CD4-positive, alpha-beta T cell (primary cell): Measurements from ENCODE around the gene RBP7. TPM values are rescaled to one million over a fixed set of nuclear protein-coding genes. Genes with fewer than 3 reads are reported as not detected.
"Not testable (repeated sequence)": the region's sequence is repeated elsewhere in the genome, so short reads cannot be mapped to it uniquely, and the experiment has no call there.

Experiments used
- ATAC-seq: fragments of 200-7000 bp; cut with Tn5 transposase; one replicate; pipeline ENCODE4 v1.10.0; 2022; ENCODE audit warnings: mild to moderate bottlenecking; ENCODE audit not compliant: poor library complexity
- CTCF ChIA-PET: fragments of 350-600 bp; sonication (Branson Sonifier 250); formaldehyde crosslinking; loops from one replicate; lab custom pipeline; 2021; ENCODE audit warnings: antibody characterized with exemption, inconsistent platforms; lab: Charles Lee
- POLR2A ChIA-PET: fragments of 350-600 bp; sonication (Branson Sonifier 250); formaldehyde crosslinking; loops from one replicate; lab custom pipeline; 2021; ENCODE audit warnings: antibody characterized with exemption, inconsistent platforms; lab: Charles Lee
- DNase-seq, 14 experiments: peaks; one replicate each; pipeline ENCODE4 v3.0.0-alpha.2; 2013 to 2020; ENCODE audit warnings: mixed read lengths in 2 of 14
- H3K27ac ChIP-seq, 2 donors: one replicate each; pipeline versions ENCODE4 v1.5.1 to v1.7.0; 2013; ENCODE audit warnings: low read length in 2 of 2, low read depth in 1 of 2, mild to moderate bottlenecking in 1 of 2
- H3K27me3 ChIP-seq, 2 experiments: 1 replicate in 1 of 2; 2 replicates in 1 of 2; pipeline versions ENCODE4 v1.6.1 to v1.7.0; 2013; ENCODE audit warnings: low read length in 2 of 2, control low read depth in 1 of 2, mild to moderate bottlenecking in 1 of 2, moderate library complexity in 1 of 2; ENCODE audit not compliant: insufficient read depth in 2 of 2, control insufficient read depth in 1 of 2
- H3K36me3 ChIP-seq: one replicate; pipeline ENCODE4 v1.6.1; 2013; ENCODE audit warnings: low read length, control low read depth; ENCODE audit not compliant: insufficient read depth
- H3K4me1 ChIP-seq: one replicate; pipeline ENCODE4 v1.6.1; 2013; ENCODE audit warnings: low read length, control low read depth; ENCODE audit not compliant: insufficient read depth
- H3K4me3 ChIP-seq: one replicate; pipeline ENCODE4 v1.5.1; 2013; ENCODE audit warnings: mild to moderate bottlenecking, low read length, moderate library complexity
- H3K9me3 ChIP-seq, 2 experiments: 1 replicate in 1 of 2; 2 replicates in 1 of 2; pipeline versions ENCODE4 v1.6.1 to v1.7.0; 2013; ENCODE audit warnings: low read length in 2 of 2, mild to moderate bottlenecking in 2 of 2, control low read depth in 1 of 2, moderate library complexity in 1 of 2; ENCODE audit not compliant: control insufficient read depth in 1 of 2, insufficient read depth in 1 of 2
- H3K27ac Mint-ChIP-seq: one replicate; pipeline ENCODE4 v1.8.0; 2020; ENCODE audit warnings: mixed read lengths
- H3K27me3 Mint-ChIP-seq: one replicate; pipeline ENCODE4 v1.8.0; 2021; ENCODE audit warnings: mixed read lengths
- H3K36me3 Mint-ChIP-seq: one replicate; pipeline ENCODE4 v1.8.0; 2021; ENCODE audit warnings: low read depth, mixed read lengths
- H3K4me1 Mint-ChIP-seq: one replicate; pipeline ENCODE4 v1.8.0; 2021; ENCODE audit warnings: low read depth, mixed read lengths
- H3K4me3 Mint-ChIP-seq: one replicate; pipeline ENCODE4 v1.8.0; 2020; ENCODE audit warnings: mild to moderate bottlenecking, mixed read lengths
- H3K9me3 Mint-ChIP-seq: one replicate; pipeline ENCODE4 v1.8.0; 2020; ENCODE audit warnings: mixed read lengths
- intact Hi-C, 2 experiments: fragments of 100-400 bp; cut with DNase I in 1 of 2; cut with micrococcal nuclease in 1 of 2; formaldehyde crosslinking; loops; one replicate each; pipeline versions ENCODE4 v1.15.1 to v1.9.0; 2023 to 2025; cut with DNase I, micrococcal nuclease
- total RNA-seq, 174 experiments: library from RNA in 2 of 174; stranded (reverse) in 2 of 174; gene quantifications; one replicate each; pipeline ENCODE4 v1.2.3 and lab custom pipeline; 2021 to 2026
- TF ChIP-seq, protein P1 (sequence below): fragments of 200-600 bp; IDR thresholded peaks from one replicate; pipeline ENCODE4 v1.8.0; 2022; ENCODE audit warnings: antibody characterized with exemption, mild to moderate bottlenecking

RBP7 gene
- total RNA-seq, 2 experiments from 2014 or later = 0.70 TPM; not detected in 1

DNA sequence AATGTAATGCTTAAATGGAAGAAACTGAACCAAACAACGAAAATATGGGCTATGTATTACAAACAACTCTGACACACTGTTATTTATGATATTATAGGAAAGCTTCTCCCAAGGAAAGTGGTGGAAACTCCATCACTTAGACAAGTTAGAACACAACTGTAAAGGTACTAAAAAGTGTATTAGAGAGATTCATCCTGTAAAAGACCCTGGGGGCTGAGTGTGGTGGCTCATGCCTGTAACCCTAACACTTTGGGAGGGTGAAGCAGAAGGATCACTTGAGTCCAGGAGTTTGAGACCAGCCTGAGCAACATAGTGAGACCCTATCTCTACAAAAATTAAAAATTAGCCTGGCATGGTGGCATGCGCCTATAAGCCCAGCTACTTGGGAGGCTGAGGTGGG lies 28.3 kb downstream of the RBP7 start:
- TF ChIP-seq, protein P1, sequence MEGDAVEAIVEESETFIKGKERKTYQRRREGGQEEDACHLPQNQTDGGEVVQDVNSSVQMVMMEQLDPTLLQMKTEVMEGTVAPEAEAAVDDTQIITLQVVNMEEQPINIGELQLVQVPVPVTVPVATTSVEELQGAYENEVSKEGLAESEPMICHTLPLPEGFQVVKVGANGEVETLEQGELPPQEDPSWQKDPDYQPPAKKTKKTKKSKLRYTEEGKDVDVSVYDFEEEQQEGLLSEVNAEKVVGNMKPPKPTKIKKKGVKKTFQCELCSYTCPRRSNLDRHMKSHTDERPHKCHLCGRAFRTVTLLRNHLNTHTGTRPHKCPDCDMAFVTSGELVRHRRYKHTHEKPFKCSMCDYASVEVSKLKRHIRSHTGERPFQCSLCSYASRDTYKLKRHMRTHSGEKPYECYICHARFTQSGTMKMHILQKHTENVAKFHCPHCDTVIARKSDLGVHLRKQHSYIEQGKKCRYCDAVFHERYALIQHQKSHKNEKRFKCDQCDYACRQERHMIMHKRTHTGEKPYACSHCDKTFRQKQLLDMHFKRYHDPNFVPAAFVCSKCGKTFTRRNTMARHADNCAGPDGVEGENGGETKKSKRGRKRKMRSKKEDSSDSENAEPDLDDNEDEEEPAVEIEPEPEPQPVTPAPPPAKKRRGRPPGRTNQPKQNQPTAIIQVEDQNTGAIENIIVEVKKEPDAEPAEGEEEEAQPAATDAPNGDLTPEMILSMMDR = no peak
- Mint-ChIP-seq H3K36me3 (no peaks in the 10 kb centered on the region), H3K27me3 (no peaks in the 10 kb centered on the region), H3K9me3 (no peaks in the 10 kb centered on the region), H3K4me3 (no peak overlapping the region), H3K4me1 (no peaks in the 10 kb centered on the region), H3K27ac (no peak overlapping the region)
- DNase-seq (no peak), ATAC-seq (no peak)
- H3K27me3 ChIP-seq = no peaks in the 10 kb centered on the region
- H3K9me3 ChIP-seq = no peaks in the 10 kb centered on the region
- POLR2A ChIA-PET = no interaction called here
- intact Hi-C loops = no loop called here
- H3K27ac ChIP-seq = no peak overlapping the region
- no peaks in the 10 kb centered on the region for H3K4me1 ChIP-seq
- H3K36me3 ChIP-seq = no peaks in the 10 kb centered on the region
- CTCF ChIA-PET = no interaction called here
- H3K4me3 ChIP-seq = no peak overlapping the region

DNA sequence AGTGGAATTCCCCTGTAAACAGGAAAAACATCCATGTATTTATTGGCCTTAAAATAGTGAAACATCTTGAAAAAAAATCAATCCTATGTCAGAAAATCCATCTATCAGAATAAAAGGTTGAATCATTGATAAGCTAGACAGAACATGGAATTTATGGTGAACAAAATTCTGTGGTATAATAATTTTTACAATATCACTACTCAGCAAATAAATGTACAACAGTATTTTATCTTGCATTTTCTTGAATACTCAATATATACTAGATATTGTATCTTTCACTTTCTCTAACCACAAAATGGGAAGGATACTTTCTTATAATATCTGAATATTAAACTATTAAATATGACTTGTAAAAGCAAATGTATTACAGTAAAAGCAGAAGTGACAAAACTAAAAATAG lies 30.0 kb downstream of the RBP7 start:
- POLR2A ChIA-PET = interaction anchor here (0.7 kb wide), 1 partner anchor 10 kb away, joined by 3 read pairs; no protein-coding TSS in a partner anchor
- no peaks in the 10 kb centered on the region for H3K27me3 Mint-ChIP-seq
- Histone ChIP-seq H3K27me3 (no peaks in the 10 kb centered on the region), H3K36me3 (no peaks in the 10 kb centered on the region), H3K27ac (no peak overlapping the region), H3K4me1 (peaks cover under 1% of the 10 kb centered on the region), H3K4me3 (no peak overlapping the region), H3K9me3 (no peaks in the 10 kb centered on the region)
- no peak overlapping the region for H3K27ac Mint-ChIP-seq
- intact Hi-C loops = no loop called here
- H3K4me3 Mint-ChIP-seq = no peak overlapping the region
- H3K4me1 Mint-ChIP-seq = peaks cover under 1% of the 10 kb centered on the region
- TF ChIP-seq, protein P1 = no peak
- ATAC-seq (no peak), DNase-seq (no peak)
- no peaks in the 10 kb centered on the region for H3K9me3 Mint-ChIP-seq
- H3K36me3 Mint-ChIP-seq = no peaks in the 10 kb centered on the region
- CTCF ChIA-PET = interaction anchor here (0.7 kb wide), 1 partner anchor 20 kb away, joined by 3 read pairs; no protein-coding TSS in a partner anchor

DNA sequence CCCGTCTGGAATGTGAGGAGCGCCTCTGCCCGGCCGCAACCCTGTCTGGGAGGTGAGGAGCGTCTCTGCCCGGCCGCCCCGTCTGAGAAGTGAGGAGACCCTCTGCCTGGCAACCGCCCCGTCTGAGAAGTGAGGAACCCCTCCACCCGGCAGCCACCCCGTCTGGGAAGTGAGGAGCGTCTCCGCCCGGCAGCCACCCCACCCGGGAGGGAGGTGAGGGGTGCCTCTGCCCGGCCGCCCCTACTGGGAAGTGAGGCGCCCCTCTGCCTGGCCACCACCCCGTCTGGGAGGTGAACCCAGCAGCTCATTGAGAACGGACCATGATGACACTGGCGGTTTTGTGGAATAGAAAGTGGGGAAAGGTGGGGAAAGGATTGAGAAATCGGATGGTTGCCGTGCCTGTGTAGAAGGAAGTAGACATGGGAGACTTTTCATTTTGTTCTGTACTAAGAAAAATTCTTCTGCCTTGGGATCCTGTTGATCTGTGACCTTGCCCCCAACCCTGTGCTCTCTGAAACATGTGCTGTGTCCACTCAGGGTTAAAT lies 32.0 kb downstream of the RBP7 start:
- H3K27ac Mint-ChIP-seq, H3K36me3 ChIP-seq, H3K27ac ChIP-seq, H3K27me3 ChIP-seq, POLR2A ChIA-PET, H3K27me3 Mint-ChIP-seq, ATAC-seq, H3K4me3 ChIP-seq, CTCF ChIA-PET, intact Hi-C loops, H3K9me3 ChIP-seq, H3K9me3 Mint-ChIP-seq, H3K4me3 Mint-ChIP-seq: not testable (repeated sequence)
- peaks cover 15% of the 10 kb centered on the region for H3K4me1 ChIP-seq
- DNase-seq = peak in 1 of 14 experiments; percentile 17
- peaks cover 19% of the 10 kb centered on the region for H3K4me1 Mint-ChIP-seq
- H3K36me3 Mint-ChIP-seq = peaks cover 14% of the 10 kb centered on the region

DNA sequence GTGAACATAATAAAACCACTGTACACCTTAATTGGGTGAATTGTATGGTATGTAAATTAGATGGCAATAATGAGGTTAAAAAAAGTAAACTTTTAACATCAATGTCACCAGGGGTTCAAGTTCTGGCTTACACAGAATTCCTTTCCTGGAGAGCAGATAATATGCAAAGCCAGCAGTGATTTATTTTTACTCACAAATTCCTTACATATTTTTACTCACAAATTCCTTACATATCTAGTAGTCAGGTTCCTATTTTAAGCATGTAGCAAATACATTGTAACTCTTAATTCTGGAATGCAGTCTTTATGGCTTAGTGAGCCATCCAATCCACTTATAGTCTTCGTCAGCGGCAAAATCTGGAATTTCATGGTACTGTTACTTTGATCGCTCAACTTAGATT lies 34.4 kb downstream of the RBP7 start:
- H3K27ac ChIP-seq = no peak overlapping the region
- no peak for DNase-seq
- no peaks in the 10 kb centered on the region for H3K9me3 ChIP-seq
- Mint-ChIP-seq H3K9me3 (no peaks in the 10 kb centered on the region), H3K27me3 (no peaks in the 10 kb centered on the region), H3K4me3 (no peak overlapping the region), H3K4me1 (peaks cover 30% of the 10 kb centered on the region), H3K27ac (no peak overlapping the region), H3K36me3 (peaks cover 15% of the 10 kb centered on the region)
- CTCF ChIA-PET = no interaction called here
- no peak overlapping the region for H3K4me3 ChIP-seq
- TF ChIP-seq, protein P1 = no peak
- H3K27me3 ChIP-seq = no peaks in the 10 kb centered on the region
- POLR2A ChIA-PET = no interaction called here
- peaks cover under 1% of the 10 kb centered on the region for H3K36me3 ChIP-seq
- peaks cover 28% of the 10 kb centered on the region for H3K4me1 ChIP-seq
- intact Hi-C loops = loop anchor here (5.0 to 10.0 kb wide), 10 partner anchors 181 to 1776 kb away; partner anchors contain the start of genes CLCN6 (in 1 of the 2), ENO1 (in 1 of the 2), GPR157 (in 1 of the 2) and H6PD (in 1 of the 2)
- ATAC-seq = no peak
